Heart left ventricle (tissue), 13 donors: Measurements from ENCODE around the gene ATP5PD.

ENCODE experiments used
- POLR2A ChIP-seq, 2 donors: fragments of 450-650 bp; IDR thresholded peaks; one replicate each; pipeline ENCODE4 v1.6.1; 2017; ENCODE audit warnings: antibody characterized with exemption in 2 of 2, mild to moderate bottlenecking in 2 of 2, moderate library complexity in 2 of 2
- TF ChIP-seq, protein P1 (sequence below), 12 donors: fragments of 200-600 bp; sonication (generic) in 4 of 12; IDR thresholded peaks; one replicate each; pipeline versions ENCODE4 v1.5.0 to v1.8.0; 2018 to 2022; ENCODE audit warnings: antibody characterized with exemption in 12 of 12, mild to moderate bottlenecking in 5 of 12
- donor health status: ischemic (EF 13 %, LVEDD 7.1; RV severe dilation, severe dysfunction).
- donor health status: DM: no; HTN: yes; CAD: no.
- donor health status: DM: no; HTN: no; CAD: no.
- donor health status: ischemic (EF 25% LVEDD 6.9; RV normal size, moderate dysfunction).
- donor health status: ischemic (EF 25% LVEDD 5.7; RV mildly dilated, moderate dysfunction).
- donor health status: ischemic (EF 35%, LVEDD 5.7; RV mildly dilated, moderate dysfunction).
- donor health status: nonischemic (EF 11% LVEDD 7.7; RV severe dilation, severe dysfunction).
- donor health status: DM: yes; HTN: yes; CAD: no.
- donor health status: PGD.
- donor health status: ischemic (EF 29% LVEDD 5.4; RV normal size, mild dysfunction).
- donor health status: nonischemic (EF 23%, LVEDD 6.1; RV moderate dilation, normal function).

DNA sequence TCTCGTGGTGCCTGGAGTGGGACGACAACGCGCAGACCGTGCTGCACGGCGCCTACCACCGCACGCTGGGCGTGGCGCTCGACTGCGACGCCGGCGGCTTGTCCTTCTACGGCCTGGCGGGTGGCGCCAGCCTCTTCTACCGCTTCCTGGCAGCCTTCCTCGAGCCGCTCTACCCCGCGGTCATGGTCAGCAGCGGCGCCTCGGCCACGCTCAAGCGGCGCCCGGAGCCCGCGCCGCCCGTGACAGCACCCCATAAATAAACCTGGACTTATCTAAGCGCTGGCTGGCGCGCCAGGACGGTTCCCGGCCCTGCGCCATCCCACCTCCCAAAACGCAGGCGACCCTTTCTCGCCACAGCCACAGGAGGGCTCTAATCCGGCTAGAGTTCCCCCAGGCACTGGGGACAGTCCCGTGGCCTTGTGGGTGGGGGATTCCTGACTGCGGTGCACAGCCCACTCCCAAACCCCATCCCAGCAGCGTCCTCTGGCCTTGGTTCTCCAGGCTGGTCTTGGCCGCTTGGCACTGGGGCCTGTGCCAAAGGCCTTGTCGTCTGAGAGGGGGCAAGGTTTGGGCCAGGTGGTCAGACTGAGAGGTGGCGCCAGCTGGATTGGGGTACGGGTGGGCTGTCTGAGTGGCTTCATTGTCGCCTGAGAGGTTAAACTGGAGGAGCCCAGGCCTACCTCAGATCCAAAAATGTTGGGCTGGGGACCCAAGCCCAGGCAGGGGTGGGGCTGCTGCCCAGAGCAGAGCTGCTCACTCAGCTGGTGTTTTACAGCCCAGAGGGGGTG, 30.9 kb upstream of the ATP5PD start:
- TF ChIP-seq, protein P1, sequence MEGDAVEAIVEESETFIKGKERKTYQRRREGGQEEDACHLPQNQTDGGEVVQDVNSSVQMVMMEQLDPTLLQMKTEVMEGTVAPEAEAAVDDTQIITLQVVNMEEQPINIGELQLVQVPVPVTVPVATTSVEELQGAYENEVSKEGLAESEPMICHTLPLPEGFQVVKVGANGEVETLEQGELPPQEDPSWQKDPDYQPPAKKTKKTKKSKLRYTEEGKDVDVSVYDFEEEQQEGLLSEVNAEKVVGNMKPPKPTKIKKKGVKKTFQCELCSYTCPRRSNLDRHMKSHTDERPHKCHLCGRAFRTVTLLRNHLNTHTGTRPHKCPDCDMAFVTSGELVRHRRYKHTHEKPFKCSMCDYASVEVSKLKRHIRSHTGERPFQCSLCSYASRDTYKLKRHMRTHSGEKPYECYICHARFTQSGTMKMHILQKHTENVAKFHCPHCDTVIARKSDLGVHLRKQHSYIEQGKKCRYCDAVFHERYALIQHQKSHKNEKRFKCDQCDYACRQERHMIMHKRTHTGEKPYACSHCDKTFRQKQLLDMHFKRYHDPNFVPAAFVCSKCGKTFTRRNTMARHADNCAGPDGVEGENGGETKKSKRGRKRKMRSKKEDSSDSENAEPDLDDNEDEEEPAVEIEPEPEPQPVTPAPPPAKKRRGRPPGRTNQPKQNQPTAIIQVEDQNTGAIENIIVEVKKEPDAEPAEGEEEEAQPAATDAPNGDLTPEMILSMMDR (IDR thresholded peaks at IDR 0.05) = peak in 11 of 12 donors; percentile 5 to 60 (median 39)
- TF ChIP-seq POLR2A (IDR thresholded peaks at IDR 0.05) = no peak
